Astrocyte of the cerebellum (primary cell): Measurements from ENCODE around the gene CCSAP.
"Not testable (repeated sequence)": the region's sequence is repeated elsewhere in the genome, so short reads cannot be mapped to it uniquely, and the experiment has no call there.

Source experiments
- DNase-seq: peaks from one replicate; pipeline ENCODE4 v3.0.0-alpha.2; 2011; ENCODE audit warnings: low read depth
- H3K4me3 ChIP-seq: 2 replicates; pipeline ENCODE4 v1.5.1; 2011; ENCODE audit warnings: mild to moderate bottlenecking, low read depth, low read length, moderate library complexity
- CTCF ChIP-seq: IDR thresholded peaks from 2 replicates; pipeline ENCODE4 v1.5.1; 2012; ENCODE audit warnings: low read length, low read depth, moderate library complexity, mild to moderate bottlenecking; ENCODE audit errors: missing control alignments
- in situ Hi-C: cut with HindIII; loops from 2 replicates; pipeline ENCODE4 v1.10.0; 2017; ENCODE audit warnings: low sequenced_read_pairs

CCSAP gene

GRCh38 chr1:229296541-229296941 is 46.3 kb downstream of the CCSAP start:
- DNase-seq = no peak
- no peak for TF ChIP-seq CTCF
- H3K4me3 ChIP-seq = no peak overlapping the region
- in situ Hi-C loops = no loop called here

- DNase-seq = no peak
- TF ChIP-seq CTCF = no peak
- in situ Hi-C loops = no loop called here
- no peak overlapping the region for H3K4me3 ChIP-seq
Observed at GRCh38 chr1:229295745-229296144, 47.1 kb downstream of the CCSAP start.

- no peak for DNase-seq
- no peak overlapping the region for H3K4me3 ChIP-seq
- in situ Hi-C loops = no loop called here
- TF ChIP-seq CTCF = no peak
Observed at GRCh38 chr1:229293528-229294204, 49.2 kb downstream of the CCSAP start.

DNA sequence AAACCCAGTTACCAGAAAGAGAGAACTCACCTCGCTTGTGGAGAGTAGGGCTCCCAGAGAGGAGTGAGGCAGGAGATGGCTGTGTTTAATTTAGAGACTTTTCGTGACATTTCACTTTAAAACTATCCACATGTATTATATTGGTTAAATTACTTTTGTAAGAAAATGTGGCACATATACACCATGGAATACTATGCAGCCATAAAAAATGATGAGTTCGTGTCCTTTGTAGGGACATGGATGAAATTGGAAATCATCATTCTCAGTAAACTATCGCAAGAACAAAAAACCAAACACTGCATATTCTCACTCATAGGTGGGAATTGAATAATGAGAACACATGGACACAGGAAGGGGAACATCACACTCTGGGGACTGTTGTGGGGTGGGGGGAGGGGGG is 51.2 kb downstream of the CCSAP start:
- DNase-seq, in situ Hi-C loops, H3K4me3 ChIP-seq: not testable (repeated sequence)

GRCh38 chr1:229288516-229288915 is 54.3 kb downstream of the CCSAP start:
- TF ChIP-seq CTCF = no peak
- in situ Hi-C loops = no loop called here
- no peak overlapping the region for H3K4me3 ChIP-seq

GRCh38 chr1:229287267-229287666 is 55.6 kb downstream of the CCSAP start:
- no peak for TF ChIP-seq CTCF
- no peak for DNase-seq
- H3K4me3 ChIP-seq = no peak overlapping the region
- in situ Hi-C loops = no loop called here

More at GRCh38 chr1:229288516-229288915, 54.3 kb downstream of the CCSAP start:
- DNase-seq = no peak

- in situ Hi-C loops = no loop called here
- DNase-seq = no peak
- no peak overlapping the region for H3K4me3 ChIP-seq
- no peak for TF ChIP-seq CTCF
Observed at GRCh38 chr1:229286099-229286766, 56.6 kb downstream of the CCSAP start.
